SK-MEL-5 (cell line): ENCODE data around the gene CPSF7. TPM values are rescaled to one million over a fixed set of nuclear protein-coding genes. Genes with fewer than 3 reads are reported as not detected.
"Not testable (repeated sequence)": the region's sequence is repeated elsewhere in the genome, so short reads cannot be mapped to it uniquely, and the experiment has no call there.

Experiments used
- DNase-seq: peaks from one replicate; pipeline ENCODE4 v3.0.0-alpha.2; 2016; ENCODE audit warnings: low read depth, low spot score
- in situ Hi-C: cut with HindIII; loops from 2 replicates; pipeline ENCODE4 v1.10.0; 2016; ENCODE audit warnings: low sequenced_read_pairs, high pct_unique_total_duplicates, low pct_unique_long_range_greater_than_20kb
- total RNA-seq: library from RNA; depleted of rRNA; stranded (reverse); fragments of >200 nt; shearing (Covaris generic); gene quantifications from 2 replicates; pipeline ENCODE4 v1.2.3, GENCODE V29; 2014

The CPSF7 gene
- total RNA-seq, 1 experiment from 2014 or later, result 19.1 TPM

GRCh38 chr11:61447601-61448551 is 18.1 kb upstream of the CPSF7 start:
- in situ Hi-C loops, result no loop called here

DNA sequence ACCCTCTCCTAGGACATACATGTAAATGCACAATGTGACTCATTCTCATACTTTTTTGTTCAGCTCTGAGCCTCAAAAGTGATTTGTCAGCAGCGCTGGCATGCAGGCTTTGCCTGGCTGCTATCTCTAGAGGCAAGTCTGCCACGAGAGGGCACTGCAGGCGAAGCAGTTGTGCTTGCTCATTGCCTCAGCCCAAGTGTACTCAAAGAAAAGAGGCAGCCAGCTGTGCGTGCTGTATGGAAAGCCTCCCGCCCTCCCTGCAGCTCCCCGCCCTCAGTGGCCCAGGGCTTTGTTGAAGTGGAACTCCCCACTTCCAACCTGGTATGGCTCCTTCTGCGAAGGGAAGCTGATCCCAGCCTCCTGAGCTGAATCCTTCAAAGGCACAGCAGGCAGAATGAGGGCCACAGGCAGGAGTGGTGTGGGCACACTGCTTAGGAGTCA is 16.5 kb upstream of the CPSF7 start:
- peak; percentile 92 for DNase-seq
- in situ Hi-C loops, result no loop called here

More at GRCh38 chr11:61447601-61448551, 18.1 kb upstream of the CPSF7 start:
- DNase-seq, result no peak

DNA sequence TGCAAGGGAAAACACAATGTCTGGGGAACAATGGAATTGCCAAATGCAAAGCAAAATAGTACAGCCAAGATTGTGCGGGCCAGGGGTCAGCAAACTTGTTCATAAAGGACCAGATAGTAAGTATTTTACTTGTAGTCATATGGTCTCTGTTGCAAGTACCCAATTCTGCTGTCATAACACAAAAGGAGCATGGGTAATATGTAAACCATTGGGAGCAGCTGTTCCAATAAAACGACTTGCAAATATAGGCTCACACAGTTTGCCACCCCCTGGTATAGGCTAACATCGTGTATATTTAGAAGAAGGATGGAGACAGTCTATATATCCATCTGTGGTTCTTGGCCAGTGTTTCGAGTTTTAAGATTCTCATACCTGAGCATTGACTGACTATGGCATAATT is 15.7 kb upstream of the CPSF7 start:
- no peak for DNase-seq
- in situ Hi-C loops, result no loop called here

DNA sequence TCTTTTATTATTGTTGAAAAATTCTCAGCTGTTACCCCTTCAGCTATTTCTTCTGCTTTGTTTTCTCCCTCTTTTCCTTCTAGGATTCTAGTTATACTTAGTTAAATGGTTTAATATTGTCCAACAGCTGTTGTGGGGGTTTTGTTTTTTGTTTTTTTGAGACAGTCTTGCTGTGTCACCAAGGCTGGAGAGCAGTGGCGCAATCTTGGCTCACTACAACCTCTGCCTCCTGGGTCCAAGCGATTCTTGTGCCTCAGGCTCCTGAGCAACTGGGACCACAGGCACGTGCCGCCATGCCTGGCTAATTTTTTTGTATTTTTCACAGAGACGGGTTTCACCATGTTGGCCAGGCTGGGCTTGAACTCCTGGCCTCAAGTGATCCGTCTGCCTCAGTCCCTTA is 12.8 kb upstream of the CPSF7 start:
- DNase-seq, result no peak
- in situ Hi-C loops, result no loop called here

DNA sequence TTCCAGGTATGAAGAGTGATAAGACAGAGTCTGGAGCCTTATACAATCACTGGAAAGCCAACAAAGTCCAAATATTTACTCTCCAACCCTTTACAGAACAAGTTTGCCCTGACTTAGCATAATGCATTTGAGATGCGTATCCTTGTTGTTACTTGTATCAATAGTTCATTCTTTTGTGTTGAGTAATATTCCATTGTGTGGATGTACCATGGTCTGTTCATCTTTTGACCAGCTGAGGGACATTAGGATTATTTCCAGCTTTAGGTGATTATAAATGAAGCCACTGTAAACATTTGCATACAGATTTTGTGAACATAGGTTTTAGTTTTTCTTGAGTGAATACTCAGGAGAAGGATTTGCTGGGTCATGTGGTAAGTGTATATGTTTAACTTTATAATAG is 9.8 kb upstream of the CPSF7 start:
- in situ Hi-C loops, result no loop called here
- DNase-seq, result no peak

- in situ Hi-C loops, result no loop called here
- DNase-seq, result no peak
Measured at GRCh38 chr11:61437496-61437895, 7.7 kb upstream of the CPSF7 start.

DNA sequence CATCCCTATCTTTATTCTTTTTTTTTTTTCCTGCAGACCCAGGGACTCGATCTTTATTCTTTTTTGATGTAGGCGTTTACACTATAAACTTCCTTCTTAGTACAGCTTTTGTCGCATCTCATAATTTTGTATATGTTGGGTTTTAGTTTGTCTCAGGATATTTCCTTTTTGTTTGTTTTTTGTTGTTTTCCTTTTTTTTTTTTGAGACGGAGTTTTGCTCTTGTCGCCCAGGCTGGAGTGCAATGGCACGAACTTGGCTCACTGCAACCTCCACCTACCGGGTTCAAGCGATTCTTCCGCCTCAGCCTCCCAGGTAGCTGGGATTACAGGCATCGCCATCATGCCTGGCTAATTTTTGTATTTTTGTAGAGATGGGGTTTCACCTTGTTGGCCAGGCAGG is 1.1 kb upstream of the CPSF7 start:
- in situ Hi-C loops, result not testable (repeated sequence)

GRCh38 chr11:61429346-61429690 is 457 bp downstream of the CPSF7 start:
- peak; percentile 55 for DNase-seq
- in situ Hi-C loops, result no loop called here

More for the DNA sequence above, 1.1 kb upstream of the CPSF7 start:
- DNase-seq, result not testable (repeated sequence)

GRCh38 chr11:61425367-61426131 is 4.2 kb downstream of the CPSF7 start:
- in situ Hi-C loops, result no loop called here

DNA sequence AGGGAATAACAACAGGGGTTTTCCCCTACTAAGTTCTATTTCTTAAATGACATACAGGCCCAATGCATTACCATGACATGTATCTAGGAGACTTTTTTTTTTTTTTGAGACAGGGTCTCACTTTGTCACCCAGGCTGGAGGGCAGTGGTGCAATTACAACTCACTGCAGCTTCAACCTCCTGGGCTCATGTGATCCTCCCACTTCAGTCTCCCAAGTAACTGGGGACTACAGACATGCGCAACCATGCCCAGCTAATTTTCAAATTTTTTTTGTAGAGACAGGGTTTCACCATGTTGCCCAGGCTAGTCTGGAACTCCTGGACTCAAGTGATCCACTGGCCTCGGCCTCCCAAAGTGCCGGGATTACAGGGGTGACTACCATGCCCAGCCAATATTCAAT is 7.5 kb downstream of the CPSF7 start:
- no peak for DNase-seq
- in situ Hi-C loops, result no loop called here

More at GRCh38 chr11:61425367-61426131, 4.2 kb downstream of the CPSF7 start:
- DNase-seq, result no peak

DNA sequence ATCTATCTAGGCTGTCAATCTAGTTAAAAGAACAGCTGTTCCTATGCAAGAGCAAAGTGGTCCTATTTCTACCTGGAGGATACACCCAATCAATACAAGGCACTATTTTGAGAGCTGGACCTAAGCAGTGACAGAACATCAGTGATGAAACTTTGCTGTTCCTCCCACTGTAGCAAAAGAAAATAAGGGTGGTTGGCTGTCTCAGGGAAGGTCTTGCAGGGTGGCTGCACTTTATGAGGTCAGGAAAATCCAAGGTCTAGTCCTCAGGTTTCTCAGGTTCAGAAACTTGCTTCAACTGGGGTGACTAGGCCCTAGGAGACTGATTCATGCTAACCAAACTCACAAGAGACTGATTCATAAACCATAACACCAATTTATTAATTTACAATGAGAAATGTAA is 11.6 kb downstream of the CPSF7 start:
- in situ Hi-C loops, result no loop called here

DNA sequence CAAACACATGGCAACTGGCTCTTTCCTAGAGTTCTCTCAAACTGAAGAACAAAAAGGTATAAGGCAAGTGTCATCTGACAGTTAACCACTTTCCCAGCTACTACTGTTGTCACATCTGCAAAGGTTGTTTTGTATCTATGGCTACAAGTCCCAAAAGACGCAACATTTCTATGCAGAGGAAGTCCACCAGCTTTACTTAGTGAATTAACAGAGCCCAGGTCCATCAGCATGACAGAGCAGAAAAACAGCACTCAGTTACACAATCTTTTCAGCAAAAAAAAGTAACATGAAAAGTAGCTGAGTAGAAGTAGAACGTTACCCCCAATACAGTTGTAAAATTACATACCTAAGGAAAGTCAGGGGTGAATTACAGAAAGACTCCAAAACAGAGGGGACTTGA is 12.1 kb downstream of the CPSF7 start:
- DNase-seq, result no peak
- in situ Hi-C loops, result no loop called here

More for the DNA sequence above, 11.6 kb downstream of the CPSF7 start:
- DNase-seq, result no peak

GRCh38 chr11:61416941-61417340 is 12.8 kb downstream of the CPSF7 start:
- DNase-seq, result no peak
- in situ Hi-C loops, result no loop called here

- no peak for DNase-seq
- in situ Hi-C loops, result no loop called here
Measured at GRCh38 chr11:61415381-61415780, 14.4 kb downstream of the CPSF7 start.

GRCh38 chr11:61414547-61414946 is 15.2 kb downstream of the CPSF7 start:
- in situ Hi-C loops, result no loop called here
- no peak for DNase-seq

- in situ Hi-C loops, result no loop called here
- no peak for DNase-seq
Measured at GRCh38 chr11:61413496-61413895, 16.3 kb downstream of the CPSF7 start.

- in situ Hi-C loops, result no loop called here
- DNase-seq, result no peak
Measured at GRCh38 chr11:61411589-61411988, 18.2 kb downstream of the CPSF7 start.

DNA sequence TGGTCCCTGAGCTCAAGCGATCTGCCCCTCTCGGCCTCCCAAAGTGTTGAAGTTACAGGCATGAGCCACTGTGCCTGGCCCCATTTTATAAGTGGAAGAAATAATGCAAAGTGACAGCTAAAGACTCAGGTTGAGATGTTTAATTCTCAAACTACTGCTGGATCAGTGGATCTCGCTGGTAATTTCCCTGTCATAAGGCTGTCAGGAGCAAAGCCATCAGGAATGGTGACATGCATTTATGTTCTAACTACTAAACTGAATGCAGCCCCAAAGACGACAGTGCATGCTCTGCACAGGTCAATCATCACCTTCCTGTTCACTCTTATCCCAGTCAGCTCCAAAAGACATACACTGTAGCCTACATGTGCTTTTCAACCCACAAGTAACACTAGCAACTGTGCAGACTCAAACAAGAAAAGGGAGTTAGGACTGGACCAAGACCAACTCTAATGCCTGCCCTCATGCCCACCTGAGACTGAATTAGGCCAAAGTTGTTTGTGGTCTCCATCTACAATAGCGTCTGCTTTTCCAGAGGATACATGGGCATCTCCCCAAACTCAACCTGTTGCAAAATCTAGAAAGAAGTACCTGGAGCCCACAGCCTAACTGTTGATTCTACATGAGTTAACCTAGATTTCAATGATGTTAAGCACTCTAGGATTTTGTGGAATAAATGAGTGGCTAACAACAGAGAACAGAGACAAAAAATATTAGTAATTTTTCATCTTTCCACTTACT is 22.6 kb downstream of the CPSF7 start:
- no peak for DNase-seq
- in situ Hi-C loops, result no loop called here
